WTC11 (cell line): ENCODE measurements around the gene DIO3. TPM values are rescaled to one million over a fixed set of nuclear protein-coding genes. Genes with fewer than 3 reads are reported as not detected.

Source experiments
- ATAC-seq: fragments of 200-7000 bp; cut with Tn5 transposase; 2 replicates; pipeline ENCODE4 v1.10.0; 2021; ENCODE audit warnings: mild to moderate bottlenecking, moderate library complexity
- CTCF ChIA-PET: fragments of 300-600 bp; sonication (Branson Sonifier 250); formaldehyde crosslinking; loops from one replicate; lab custom pipeline; 2021; ENCODE audit warnings: antibody characterized with exemption; lab: Charles Lee
- POLR2A ChIA-PET: fragments of 350-600 bp; sonication (Branson Sonifier 250); formaldehyde crosslinking; loops from one replicate; lab custom pipeline; 2021; ENCODE audit warnings: antibody characterized with exemption; lab: Charles Lee
- DNase-seq: peaks from one replicate; pipeline ENCODE4 v3.0.0; 2021; ENCODE audit warnings: low spot score
- H3K27ac Mint-ChIP-seq: 2 replicates; pipeline ENCODE4 v1.8.0; 2021; ENCODE audit warnings: mixed read lengths
- H3K27me3 Mint-ChIP-seq: 2 replicates; pipeline ENCODE4 v1.8.0; 2021; ENCODE audit warnings: low read depth, mild to moderate bottlenecking, moderate library complexity, mixed read lengths
- H3K36me3 Mint-ChIP-seq: 2 replicates; pipeline ENCODE4 v1.8.0; 2021; ENCODE audit warnings: mixed read lengths
- H3K4me1 Mint-ChIP-seq: 2 replicates; pipeline ENCODE4 v1.8.0; 2022; ENCODE audit warnings: mixed read lengths
- H3K4me3 Mint-ChIP-seq: 2 replicates; pipeline ENCODE4 v1.8.0; 2021; ENCODE audit warnings: mild to moderate bottlenecking, moderate library complexity, mixed read lengths
- H3K9me3 Mint-ChIP-seq: 2 replicates; pipeline ENCODE4 v1.8.0; 2021; ENCODE audit warnings: mixed read lengths
- ELF4 ChIP-seq: sonication (generic); formaldehyde crosslinking; IDR thresholded peaks from 2 replicates; pipeline ENCODE4 v1.8.1; 2022; ENCODE audit warnings: low read depth, mild to moderate bottlenecking, moderate library complexity, missing genetic modification reagents
- GRHL2 ChIP-seq: fragments of 250-450 bp; sonication (Bioruptor Pico); IDR thresholded peaks from 2 replicates; pipeline ENCODE4 v1.8.0; 2022; ENCODE audit warnings: mild to moderate bottlenecking, moderate library complexity; ENCODE audit not compliant: insufficient replicate concordance, severe bottlenecking
- SMAD3 ChIP-seq: sonication (generic); formaldehyde crosslinking; IDR thresholded peaks from 2 replicates; pipeline ENCODE4 v1.8.0; 2022; ENCODE audit warnings: missing genetic modification reagents, mild to moderate bottlenecking, borderline replicate concordance
- TP53 ChIP-seq: sonication (generic); formaldehyde crosslinking; IDR thresholded peaks from 2 replicates; pipeline ENCODE4 v1.8.1; 2023; ENCODE audit warnings: mild to moderate bottlenecking, missing genetic modification reagents
- ZNF232 ChIP-seq: sonication (generic); formaldehyde crosslinking; IDR thresholded peaks from 2 replicates; pipeline ENCODE4 v1.8.0; 2022; ENCODE audit warnings: mild to moderate bottlenecking, missing genetic modification reagents
- ZNF423 ChIP-seq: fragments of 250-450 bp; sonication (Bioruptor Pico); IDR thresholded peaks from 2 replicates; pipeline ENCODE4 v2.1.2; 2022; ENCODE audit warnings: mild to moderate bottlenecking, moderate library complexity
- total RNA-seq: library from RNA; stranded (reverse); gene quantifications from 3 replicates; pipeline ENCODE4 v1.2.3, GENCODE V29; 2021
- TF ChIP-seq, protein P1 (sequence below): sonication (generic); formaldehyde crosslinking; IDR thresholded peaks from 2 replicates; pipeline ENCODE4 v1.8.0; 2023; ENCODE audit warnings: missing genetic modification reagents, mild to moderate bottlenecking, borderline replicate concordance
- TF ChIP-seq, protein P2 (sequence below): sonication (generic); formaldehyde crosslinking; IDR thresholded peaks from 2 replicates; pipeline ENCODE4 v1.8.1; 2022; ENCODE audit warnings: low read depth, mild to moderate bottlenecking, moderate library complexity, missing genetic modification reagents, borderline replicate concordance
- TF ChIP-seq, protein P3 (sequence below): sonication (generic); formaldehyde crosslinking; IDR thresholded peaks from 2 replicates; pipeline ENCODE4 v1.8.0; 2022; ENCODE audit warnings: mild to moderate bottlenecking, missing genetic modification reagents
- TF ChIP-seq, protein P4 (sequence below): sonication (generic); formaldehyde crosslinking; IDR thresholded peaks from 2 replicates; pipeline ENCODE4 v1.8.0; 2022; ENCODE audit warnings: mild to moderate bottlenecking, missing genetic modification reagents
- TF ChIP-seq, protein P5 (sequence below): sonication (generic); formaldehyde crosslinking; IDR thresholded peaks from 2 replicates; pipeline ENCODE4 v1.8.1; 2023; ENCODE audit warnings: mild to moderate bottlenecking, missing genetic modification reagents
- TF ChIP-seq, protein P6 (sequence below): sonication (generic); formaldehyde crosslinking; IDR thresholded peaks from 2 replicates; pipeline ENCODE4 v1.8.1; 2023; ENCODE audit warnings: mild to moderate bottlenecking, missing genetic modification reagents, moderate library complexity
- TF ChIP-seq, protein P7 (sequence below): fragments of 200-600 bp; IDR thresholded peaks from 2 replicates; pipeline ENCODE4 v1.8.0; 2022; ENCODE audit warnings: antibody characterized with exemption
- TF ChIP-seq, protein P8 (sequence below): fragments of 250-450 bp; sonication (Bioruptor Pico); IDR thresholded peaks from 2 replicates; pipeline ENCODE4 v1.9.0; 2021; ENCODE audit warnings: mild to moderate bottlenecking, borderline replicate concordance
- TF ChIP-seq, protein P9 (sequence below): fragments of 250-450 bp; sonication (Bioruptor Pico); IDR thresholded peaks from 2 replicates; pipeline ENCODE4 v1.9.0; 2021; ENCODE audit warnings: mild to moderate bottlenecking

Gene DIO3
- total RNA-seq, 1 experiment from 2014 or later: 0.52 TPM

DNA sequence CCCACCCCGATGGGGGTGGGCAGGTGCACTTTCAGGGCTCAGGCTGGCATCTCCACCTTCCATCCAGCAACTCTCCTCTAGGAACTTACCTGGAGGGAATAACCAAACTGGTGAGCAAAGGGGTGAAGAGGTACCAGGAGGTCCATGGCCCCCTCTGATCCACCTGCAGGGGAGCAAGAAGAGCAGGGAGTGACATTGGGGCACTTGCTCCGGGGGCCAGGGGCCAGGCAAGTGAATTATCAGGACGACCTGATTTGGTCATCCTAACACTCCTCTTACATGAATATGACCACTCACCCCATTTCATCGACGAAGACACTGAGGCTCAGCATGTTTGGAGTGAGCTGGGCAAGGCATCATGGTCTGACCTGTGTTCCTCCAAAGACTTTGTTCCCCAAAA is 6.0 kb downstream of the DIO3 start (continued):
- TF ChIP-seq ZNF423 (CRISPR knock-in tag): no peak
- TF ChIP-seq, protein P1, sequence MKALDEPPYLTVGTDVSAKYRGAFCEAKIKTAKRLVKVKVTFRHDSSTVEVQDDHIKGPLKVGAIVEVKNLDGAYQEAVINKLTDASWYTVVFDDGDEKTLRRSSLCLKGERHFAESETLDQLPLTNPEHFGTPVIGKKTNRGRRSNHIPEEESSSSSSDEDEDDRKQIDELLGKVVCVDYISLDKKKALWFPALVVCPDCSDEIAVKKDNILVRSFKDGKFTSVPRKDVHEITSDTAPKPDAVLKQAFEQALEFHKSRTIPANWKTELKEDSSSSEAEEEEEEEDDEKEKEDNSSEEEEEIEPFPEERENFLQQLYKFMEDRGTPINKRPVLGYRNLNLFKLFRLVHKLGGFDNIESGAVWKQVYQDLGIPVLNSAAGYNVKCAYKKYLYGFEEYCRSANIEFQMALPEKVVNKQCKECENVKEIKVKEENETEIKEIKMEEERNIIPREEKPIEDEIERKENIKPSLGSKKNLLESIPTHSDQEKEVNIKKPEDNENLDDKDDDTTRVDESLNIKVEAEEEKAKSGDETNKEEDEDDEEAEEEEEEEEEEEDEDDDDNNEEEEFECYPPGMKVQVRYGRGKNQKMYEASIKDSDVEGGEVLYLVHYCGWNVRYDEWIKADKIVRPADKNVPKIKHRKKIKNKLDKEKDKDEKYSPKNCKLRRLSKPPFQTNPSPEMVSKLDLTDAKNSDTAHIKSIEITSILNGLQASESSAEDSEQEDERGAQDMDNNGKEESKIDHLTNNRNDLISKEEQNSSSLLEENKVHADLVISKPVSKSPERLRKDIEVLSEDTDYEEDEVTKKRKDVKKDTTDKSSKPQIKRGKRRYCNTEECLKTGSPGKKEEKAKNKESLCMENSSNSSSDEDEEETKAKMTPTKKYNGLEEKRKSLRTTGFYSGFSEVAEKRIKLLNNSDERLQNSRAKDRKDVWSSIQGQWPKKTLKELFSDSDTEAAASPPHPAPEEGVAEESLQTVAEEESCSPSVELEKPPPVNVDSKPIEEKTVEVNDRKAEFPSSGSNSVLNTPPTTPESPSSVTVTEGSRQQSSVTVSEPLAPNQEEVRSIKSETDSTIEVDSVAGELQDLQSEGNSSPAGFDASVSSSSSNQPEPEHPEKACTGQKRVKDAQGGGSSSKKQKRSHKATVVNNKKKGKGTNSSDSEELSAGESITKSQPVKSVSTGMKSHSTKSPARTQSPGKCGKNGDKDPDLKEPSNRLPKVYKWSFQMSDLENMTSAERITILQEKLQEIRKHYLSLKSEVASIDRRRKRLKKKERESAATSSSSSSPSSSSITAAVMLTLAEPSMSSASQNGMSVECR: no peak
- TF ChIP-seq, protein P2, sequence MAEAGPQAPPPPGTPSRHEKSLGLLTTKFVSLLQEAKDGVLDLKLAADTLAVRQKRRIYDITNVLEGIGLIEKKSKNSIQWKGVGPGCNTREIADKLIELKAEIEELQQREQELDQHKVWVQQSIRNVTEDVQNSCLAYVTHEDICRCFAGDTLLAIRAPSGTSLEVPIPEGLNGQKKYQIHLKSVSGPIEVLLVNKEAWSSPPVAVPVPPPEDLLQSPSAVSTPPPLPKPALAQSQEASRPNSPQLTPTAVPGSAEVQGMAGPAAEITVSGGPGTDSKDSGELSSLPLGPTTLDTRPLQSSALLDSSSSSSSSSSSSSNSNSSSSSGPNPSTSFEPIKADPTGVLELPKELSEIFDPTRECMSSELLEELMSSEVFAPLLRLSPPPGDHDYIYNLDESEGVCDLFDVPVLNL: no peak

DNA sequence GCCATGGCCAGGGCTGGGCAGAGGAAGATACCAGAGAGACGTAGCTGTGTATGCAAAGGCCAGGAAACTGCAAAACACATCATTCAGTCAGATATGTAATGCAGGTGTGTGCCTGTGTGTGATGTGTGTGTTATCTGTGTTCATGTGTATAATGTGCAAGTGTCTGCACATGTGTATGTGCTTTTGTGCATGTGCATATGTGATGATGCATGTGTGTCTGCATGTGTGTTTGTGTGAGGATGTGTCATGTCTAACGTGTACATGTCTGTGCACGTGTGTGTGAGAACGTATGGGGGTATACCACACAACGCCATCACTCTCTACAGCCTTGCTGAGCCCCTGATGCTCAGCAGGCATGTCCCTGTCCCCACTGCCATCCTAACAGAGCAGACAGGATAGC is 9.7 kb downstream of the DIO3 start:
- no peaks in the 10 kb centered on the region for H3K36me3 Mint-ChIP-seq
- H3K4me3 Mint-ChIP-seq: no peak overlapping the region
- ATAC-seq (no peak), DNase-seq (no peak)
- no peaks in the 10 kb centered on the region for H3K4me1 Mint-ChIP-seq
- H3K27me3 Mint-ChIP-seq: peaks cover 52% of the 10 kb centered on the region
- POLR2A ChIA-PET: interaction anchor here (0.9 kb wide), 1 partner anchor 221 kb away, joined by 3 read pairs; no protein-coding TSS in a partner anchor
- H3K27ac Mint-ChIP-seq: no peak overlapping the region
- no peaks in the 10 kb centered on the region for H3K9me3 Mint-ChIP-seq
- CTCF ChIA-PET: interaction anchor here (1.5 kb wide), 1 partner anchor 64 kb away, joined by 3 read pairs; no protein-coding TSS in a partner anchor
- TF ChIP-seq SMAD3 (CRISPR knock-in tag) (no peak), GRHL2 (CRISPR knock-in tag) (no peak), ZNF232 (CRISPR knock-in tag) (no peak), TP53 (CRISPR knock-in tag) (no peak), ELF4 (no peak)
- TF ChIP-seq, protein P3, sequence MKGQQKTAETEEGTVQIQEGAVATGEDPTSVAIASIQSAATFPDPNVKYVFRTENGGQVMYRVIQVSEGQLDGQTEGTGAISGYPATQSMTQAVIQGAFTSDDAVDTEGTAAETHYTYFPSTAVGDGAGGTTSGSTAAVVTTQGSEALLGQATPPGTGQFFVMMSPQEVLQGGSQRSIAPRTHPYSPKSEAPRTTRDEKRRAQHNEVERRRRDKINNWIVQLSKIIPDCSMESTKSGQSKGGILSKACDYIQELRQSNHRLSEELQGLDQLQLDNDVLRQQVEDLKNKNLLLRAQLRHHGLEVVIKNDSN (CRISPR knock-in tag): no peak
- TF ChIP-seq, protein P4, sequence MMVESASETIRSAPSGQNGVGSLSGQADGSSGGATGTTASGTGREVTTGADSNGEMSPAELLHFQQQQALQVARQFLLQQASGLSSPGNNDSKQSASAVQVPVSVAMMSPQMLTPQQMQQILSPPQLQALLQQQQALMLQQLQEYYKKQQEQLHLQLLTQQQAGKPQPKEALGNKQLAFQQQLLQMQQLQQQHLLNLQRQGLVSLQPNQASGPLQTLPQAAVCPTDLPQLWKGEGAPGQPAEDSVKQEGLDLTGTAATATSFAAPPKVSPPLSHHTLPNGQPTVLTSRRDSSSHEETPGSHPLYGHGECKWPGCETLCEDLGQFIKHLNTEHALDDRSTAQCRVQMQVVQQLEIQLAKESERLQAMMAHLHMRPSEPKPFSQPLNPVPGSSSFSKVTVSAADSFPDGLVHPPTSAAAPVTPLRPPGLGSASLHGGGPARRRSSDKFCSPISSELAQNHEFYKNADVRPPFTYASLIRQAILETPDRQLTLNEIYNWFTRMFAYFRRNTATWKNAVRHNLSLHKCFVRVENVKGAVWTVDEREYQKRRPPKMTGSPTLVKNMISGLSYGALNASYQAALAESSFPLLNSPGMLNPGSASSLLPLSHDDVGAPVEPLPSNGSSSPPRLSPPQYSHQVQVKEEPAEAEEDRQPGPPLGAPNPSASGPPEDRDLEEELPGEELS (CRISPR knock-in tag): no peak
- TF ChIP-seq, protein P5, sequence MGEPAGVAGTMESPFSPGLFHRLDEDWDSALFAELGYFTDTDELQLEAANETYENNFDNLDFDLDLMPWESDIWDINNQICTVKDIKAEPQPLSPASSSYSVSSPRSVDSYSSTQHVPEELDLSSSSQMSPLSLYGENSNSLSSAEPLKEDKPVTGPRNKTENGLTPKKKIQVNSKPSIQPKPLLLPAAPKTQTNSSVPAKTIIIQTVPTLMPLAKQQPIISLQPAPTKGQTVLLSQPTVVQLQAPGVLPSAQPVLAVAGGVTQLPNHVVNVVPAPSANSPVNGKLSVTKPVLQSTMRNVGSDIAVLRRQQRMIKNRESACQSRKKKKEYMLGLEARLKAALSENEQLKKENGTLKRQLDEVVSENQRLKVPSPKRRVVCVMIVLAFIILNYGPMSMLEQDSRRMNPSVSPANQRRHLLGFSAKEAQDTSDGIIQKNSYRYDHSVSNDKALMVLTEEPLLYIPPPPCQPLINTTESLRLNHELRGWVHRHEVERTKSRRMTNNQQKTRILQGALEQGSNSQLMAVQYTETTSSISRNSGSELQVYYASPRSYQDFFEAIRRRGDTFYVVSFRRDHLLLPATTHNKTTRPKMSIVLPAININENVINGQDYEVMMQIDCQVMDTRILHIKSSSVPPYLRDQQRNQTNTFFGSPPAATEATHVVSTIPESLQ: no peak
- TF ChIP-seq, protein P6, sequence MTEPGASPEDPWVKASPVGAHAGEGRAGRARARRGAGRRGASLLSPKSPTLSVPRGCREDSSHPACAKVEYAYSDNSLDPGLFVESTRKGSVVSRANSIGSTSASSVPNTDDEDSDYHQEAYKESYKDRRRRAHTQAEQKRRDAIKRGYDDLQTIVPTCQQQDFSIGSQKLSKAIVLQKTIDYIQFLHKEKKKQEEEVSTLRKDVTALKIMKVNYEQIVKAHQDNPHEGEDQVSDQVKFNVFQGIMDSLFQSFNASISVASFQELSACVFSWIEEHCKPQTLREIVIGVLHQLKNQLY: no peak
- TF ChIP-seq, protein P7, sequence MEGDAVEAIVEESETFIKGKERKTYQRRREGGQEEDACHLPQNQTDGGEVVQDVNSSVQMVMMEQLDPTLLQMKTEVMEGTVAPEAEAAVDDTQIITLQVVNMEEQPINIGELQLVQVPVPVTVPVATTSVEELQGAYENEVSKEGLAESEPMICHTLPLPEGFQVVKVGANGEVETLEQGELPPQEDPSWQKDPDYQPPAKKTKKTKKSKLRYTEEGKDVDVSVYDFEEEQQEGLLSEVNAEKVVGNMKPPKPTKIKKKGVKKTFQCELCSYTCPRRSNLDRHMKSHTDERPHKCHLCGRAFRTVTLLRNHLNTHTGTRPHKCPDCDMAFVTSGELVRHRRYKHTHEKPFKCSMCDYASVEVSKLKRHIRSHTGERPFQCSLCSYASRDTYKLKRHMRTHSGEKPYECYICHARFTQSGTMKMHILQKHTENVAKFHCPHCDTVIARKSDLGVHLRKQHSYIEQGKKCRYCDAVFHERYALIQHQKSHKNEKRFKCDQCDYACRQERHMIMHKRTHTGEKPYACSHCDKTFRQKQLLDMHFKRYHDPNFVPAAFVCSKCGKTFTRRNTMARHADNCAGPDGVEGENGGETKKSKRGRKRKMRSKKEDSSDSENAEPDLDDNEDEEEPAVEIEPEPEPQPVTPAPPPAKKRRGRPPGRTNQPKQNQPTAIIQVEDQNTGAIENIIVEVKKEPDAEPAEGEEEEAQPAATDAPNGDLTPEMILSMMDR: no peak
- TF ChIP-seq, protein P8, sequence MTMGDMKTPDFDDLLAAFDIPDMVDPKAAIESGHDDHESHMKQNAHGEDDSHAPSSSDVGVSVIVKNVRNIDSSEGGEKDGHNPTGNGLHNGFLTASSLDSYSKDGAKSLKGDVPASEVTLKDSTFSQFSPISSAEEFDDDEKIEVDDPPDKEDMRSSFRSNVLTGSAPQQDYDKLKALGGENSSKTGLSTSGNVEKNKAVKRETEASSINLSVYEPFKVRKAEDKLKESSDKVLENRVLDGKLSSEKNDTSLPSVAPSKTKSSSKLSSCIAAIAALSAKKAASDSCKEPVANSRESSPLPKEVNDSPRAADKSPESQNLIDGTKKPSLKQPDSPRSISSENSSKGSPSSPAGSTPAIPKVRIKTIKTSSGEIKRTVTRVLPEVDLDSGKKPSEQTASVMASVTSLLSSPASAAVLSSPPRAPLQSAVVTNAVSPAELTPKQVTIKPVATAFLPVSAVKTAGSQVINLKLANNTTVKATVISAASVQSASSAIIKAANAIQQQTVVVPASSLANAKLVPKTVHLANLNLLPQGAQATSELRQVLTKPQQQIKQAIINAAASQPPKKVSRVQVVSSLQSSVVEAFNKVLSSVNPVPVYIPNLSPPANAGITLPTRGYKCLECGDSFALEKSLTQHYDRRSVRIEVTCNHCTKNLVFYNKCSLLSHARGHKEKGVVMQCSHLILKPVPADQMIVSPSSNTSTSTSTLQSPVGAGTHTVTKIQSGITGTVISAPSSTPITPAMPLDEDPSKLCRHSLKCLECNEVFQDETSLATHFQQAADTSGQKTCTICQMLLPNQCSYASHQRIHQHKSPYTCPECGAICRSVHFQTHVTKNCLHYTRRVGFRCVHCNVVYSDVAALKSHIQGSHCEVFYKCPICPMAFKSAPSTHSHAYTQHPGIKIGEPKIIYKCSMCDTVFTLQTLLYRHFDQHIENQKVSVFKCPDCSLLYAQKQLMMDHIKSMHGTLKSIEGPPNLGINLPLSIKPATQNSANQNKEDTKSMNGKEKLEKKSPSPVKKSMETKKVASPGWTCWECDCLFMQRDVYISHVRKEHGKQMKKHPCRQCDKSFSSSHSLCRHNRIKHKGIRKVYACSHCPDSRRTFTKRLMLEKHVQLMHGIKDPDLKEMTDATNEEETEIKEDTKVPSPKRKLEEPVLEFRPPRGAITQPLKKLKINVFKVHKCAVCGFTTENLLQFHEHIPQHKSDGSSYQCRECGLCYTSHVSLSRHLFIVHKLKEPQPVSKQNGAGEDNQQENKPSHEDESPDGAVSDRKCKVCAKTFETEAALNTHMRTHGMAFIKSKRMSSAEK: no peak
- TF ChIP-seq, protein P9, sequence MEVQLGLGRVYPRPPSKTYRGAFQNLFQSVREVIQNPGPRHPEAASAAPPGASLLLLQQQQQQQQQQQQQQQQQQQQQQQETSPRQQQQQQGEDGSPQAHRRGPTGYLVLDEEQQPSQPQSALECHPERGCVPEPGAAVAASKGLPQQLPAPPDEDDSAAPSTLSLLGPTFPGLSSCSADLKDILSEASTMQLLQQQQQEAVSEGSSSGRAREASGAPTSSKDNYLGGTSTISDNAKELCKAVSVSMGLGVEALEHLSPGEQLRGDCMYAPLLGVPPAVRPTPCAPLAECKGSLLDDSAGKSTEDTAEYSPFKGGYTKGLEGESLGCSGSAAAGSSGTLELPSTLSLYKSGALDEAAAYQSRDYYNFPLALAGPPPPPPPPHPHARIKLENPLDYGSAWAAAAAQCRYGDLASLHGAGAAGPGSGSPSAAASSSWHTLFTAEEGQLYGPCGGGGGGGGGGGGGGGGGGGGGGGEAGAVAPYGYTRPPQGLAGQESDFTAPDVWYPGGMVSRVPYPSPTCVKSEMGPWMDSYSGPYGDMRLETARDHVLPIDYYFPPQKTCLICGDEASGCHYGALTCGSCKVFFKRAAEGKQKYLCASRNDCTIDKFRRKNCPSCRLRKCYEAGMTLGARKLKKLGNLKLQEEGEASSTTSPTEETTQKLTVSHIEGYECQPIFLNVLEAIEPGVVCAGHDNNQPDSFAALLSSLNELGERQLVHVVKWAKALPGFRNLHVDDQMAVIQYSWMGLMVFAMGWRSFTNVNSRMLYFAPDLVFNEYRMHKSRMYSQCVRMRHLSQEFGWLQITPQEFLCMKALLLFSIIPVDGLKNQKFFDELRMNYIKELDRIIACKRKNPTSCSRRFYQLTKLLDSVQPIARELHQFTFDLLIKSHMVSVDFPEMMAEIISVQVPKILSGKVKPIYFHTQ (CRISPR knock-in tag): no peak
